ENCODE results near the gene WWOX. TPM values are rescaled to one million over a fixed set of nuclear protein-coding genes. Genes with fewer than 3 reads are reported as not detected.

The WWOX gene
- total and polyA plus RNA-seq, 2 of the 13 experiments (the other 11 are each of a cell fraction or from before 2014, with no cell fraction given): 9.1 to 37.4 TPM

DNA sequence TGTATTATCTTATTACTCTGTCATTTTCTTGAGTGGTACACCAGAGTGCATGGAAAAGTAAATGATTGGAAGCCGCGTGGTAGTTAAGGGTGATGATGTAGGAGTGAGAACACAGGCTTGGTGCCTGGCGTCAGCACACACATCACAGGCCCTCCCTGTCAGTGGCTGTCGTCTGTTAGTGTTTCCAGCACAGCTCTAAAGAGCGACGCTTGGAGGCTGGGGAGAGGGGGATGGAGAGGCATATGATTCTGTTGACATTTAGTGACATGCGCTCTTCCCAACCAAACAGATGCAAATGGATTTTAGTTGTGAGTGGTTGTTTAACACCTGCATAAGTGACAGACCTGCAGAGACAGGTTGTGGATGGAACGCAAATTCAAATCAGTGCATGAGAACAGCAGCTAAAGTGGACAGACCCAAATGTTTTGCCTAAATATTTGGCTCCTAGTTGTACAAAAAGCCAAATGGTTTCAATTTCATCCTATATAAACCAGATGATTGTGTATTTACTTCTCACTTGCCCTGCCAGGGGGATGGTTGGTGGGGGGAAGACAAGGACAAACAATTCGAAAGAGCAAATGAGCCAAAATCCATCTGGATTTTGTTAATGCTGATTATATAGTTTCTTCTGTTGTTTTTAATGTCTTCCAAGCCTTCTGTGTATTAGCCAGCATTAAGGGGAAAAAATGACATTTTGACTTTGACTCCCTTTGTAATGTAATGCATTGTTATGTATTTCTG is 222.3 kb downstream of the WWOX start:
- no TSS peak for BruUV-seq (replicated peaks)
- ChIA-PET CTCF (ENCODE audit: low intra/inter-chr PET ratio, low total read pairs) (no interaction called here), POLR2A (no interaction called here)
- in situ Hi-C loops (cut with HindIII; ENCODE audit: extremely low pct_ligation_motif_present, low pct_unique_long_range_greater_than_20kb) (no loop called here), intact Hi-C loops (cut with micrococcal nuclease; ENCODE audit: unreplicated experiment) (no loop called here)
- H3K4me1 ChIP-seq (ENCODE audit: insufficient read depth, low read length): peaks cover 10% of the 10 kb centered on the region
- no peaks in the 10 kb centered on the region for H3K9me3 ChIP-seq (ENCODE audit: low read length)
- WGBS (ENCODE audit: low lambda C conversion rate): 96% methylated on average over 9 of the region's 9 CpGs
- TF ChIP-seq, protein P1, sequence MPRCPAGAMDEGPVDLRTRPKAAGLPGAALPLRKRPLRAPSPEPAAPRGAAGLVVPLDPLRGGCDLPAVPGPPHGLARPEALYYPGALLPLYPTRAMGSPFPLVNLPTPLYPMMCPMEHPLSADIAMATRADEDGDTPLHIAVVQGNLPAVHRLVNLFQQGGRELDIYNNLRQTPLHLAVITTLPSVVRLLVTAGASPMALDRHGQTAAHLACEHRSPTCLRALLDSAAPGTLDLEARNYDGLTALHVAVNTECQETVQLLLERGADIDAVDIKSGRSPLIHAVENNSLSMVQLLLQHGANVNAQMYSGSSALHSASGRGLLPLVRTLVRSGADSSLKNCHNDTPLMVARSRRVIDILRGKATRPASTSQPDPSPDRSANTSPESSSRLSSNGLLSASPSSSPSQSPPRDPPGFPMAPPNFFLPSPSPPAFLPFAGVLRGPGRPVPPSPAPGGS (CRISPR knock-in tag; IDR thresholded peaks at IDR 0.05): no peak
- H2AFZ ChIP-seq (ENCODE audit: low read length): no peak overlapping the region
- ATAC-seq (no peak), DNase-seq (ENCODE audit: low spot score) (no peak), FAIRE-seq (no peak)
- no peaks in the 10 kb centered on the region for H3K36me3 ChIP-seq (replicated peaks in 1 of 2; ENCODE audit: control insufficient read depth in 1 of 2, insufficient read depth in 2 of 2, low read length in 2 of 2)
- no peaks in the 10 kb centered on the region for H3K27me3 ChIP-seq (ENCODE audit: control insufficient read depth in 1 of 2, insufficient read depth in 2 of 2, low read length in 2 of 2)
- no peak overlapping the region for H3K4me3 ChIP-seq (replicated peaks in 1 of 3; ENCODE audit: insufficient read depth in 1 of 3, low read depth in 2 of 3, low read length in 3 of 3)
- no peak overlapping the region for H3K9ac ChIP-seq (ENCODE audit: insufficient read depth, low read depth, low read length)
- no peaks in the 10 kb centered on the region for H4K20me1 ChIP-seq (ENCODE audit: insufficient read depth, low read length)
- H3K79me2 ChIP-seq (ENCODE audit: insufficient read depth, low read length): no peaks in the 10 kb centered on the region
- no peak overlapping the region for H3K4me2 ChIP-seq (ENCODE audit: low read depth, low read length)
- no peak overlapping the region for H3K27ac ChIP-seq (ENCODE audit: extremely low read length, insufficient read depth, low read length)

DNA sequence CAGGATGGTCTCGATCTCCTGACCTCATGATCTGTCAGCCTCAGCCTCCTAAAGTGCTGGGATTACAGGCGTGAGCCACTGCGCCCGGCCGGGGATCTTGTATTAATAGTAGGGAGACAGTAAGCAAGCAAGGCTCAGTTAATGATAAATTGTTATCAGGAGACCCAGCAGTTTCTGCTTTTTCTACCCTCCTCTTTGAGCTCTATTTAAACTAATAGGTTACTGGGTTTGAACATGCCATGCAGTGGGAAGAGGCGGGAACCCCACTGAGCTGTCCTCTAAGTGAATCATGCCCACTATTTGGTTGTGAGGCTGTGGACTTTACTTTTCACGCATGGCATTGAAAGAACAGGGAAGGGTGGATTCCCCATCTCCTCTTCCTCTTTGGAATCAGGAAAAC is 223.9 kb downstream of the WWOX start:
- POLR2A ChIA-PET: no interaction called here
- in situ Hi-C loops (cut with HindIII; ENCODE audit: extremely low pct_ligation_motif_present, low pct_unique_long_range_greater_than_20kb) (no loop called here), intact Hi-C loops (cut with micrococcal nuclease; ENCODE audit: unreplicated experiment) (no loop called here)
- H3K4me2 ChIP-seq (ENCODE audit: low read depth, low read length): no peak overlapping the region
- H2AFZ ChIP-seq (ENCODE audit: low read length): no peak overlapping the region
- ATAC-seq (no peak; the same call in 2 of the 3 replicates), DNase-seq (ENCODE audit: low spot score) (no peak), FAIRE-seq (no peak)
- no peak overlapping the region for H3K4me3 ChIP-seq (replicated peaks in 1 of 3; ENCODE audit: insufficient read depth in 1 of 3, low read depth in 2 of 3, low read length in 3 of 3)
- H4K20me1 ChIP-seq (ENCODE audit: insufficient read depth, low read length): no peaks in the 10 kb centered on the region
- peaks cover 10% of the 10 kb centered on the region for H3K4me1 ChIP-seq (ENCODE audit: insufficient read depth, low read length)
- H3K27ac ChIP-seq (ENCODE audit: extremely low read length, insufficient read depth, low read length): no peak overlapping the region
- H3K27me3 ChIP-seq (ENCODE audit: control insufficient read depth in 1 of 2, insufficient read depth in 2 of 2, low read length in 2 of 2): no peaks in the 10 kb centered on the region
- no peaks in the 10 kb centered on the region for H3K9me3 ChIP-seq (ENCODE audit: low read length)
- H3K36me3 ChIP-seq (replicated peaks in 1 of 2; ENCODE audit: control insufficient read depth in 1 of 2, insufficient read depth in 2 of 2, low read length in 2 of 2): no peaks in the 10 kb centered on the region
- no peaks in the 10 kb centered on the region for H3K79me2 ChIP-seq (ENCODE audit: insufficient read depth, low read length)
- no peak overlapping the region for H3K9ac ChIP-seq (ENCODE audit: insufficient read depth, low read depth, low read length)
- CTCF ChIA-PET (ENCODE audit: low intra/inter-chr PET ratio, low total read pairs): no interaction called here
- BruUV-seq (replicated peaks): no TSS peak
- WGBS (ENCODE audit: low lambda C conversion rate): 87% methylated on average over 7 of the region's 7 CpGs
- TF ChIP-seq, protein P2, sequence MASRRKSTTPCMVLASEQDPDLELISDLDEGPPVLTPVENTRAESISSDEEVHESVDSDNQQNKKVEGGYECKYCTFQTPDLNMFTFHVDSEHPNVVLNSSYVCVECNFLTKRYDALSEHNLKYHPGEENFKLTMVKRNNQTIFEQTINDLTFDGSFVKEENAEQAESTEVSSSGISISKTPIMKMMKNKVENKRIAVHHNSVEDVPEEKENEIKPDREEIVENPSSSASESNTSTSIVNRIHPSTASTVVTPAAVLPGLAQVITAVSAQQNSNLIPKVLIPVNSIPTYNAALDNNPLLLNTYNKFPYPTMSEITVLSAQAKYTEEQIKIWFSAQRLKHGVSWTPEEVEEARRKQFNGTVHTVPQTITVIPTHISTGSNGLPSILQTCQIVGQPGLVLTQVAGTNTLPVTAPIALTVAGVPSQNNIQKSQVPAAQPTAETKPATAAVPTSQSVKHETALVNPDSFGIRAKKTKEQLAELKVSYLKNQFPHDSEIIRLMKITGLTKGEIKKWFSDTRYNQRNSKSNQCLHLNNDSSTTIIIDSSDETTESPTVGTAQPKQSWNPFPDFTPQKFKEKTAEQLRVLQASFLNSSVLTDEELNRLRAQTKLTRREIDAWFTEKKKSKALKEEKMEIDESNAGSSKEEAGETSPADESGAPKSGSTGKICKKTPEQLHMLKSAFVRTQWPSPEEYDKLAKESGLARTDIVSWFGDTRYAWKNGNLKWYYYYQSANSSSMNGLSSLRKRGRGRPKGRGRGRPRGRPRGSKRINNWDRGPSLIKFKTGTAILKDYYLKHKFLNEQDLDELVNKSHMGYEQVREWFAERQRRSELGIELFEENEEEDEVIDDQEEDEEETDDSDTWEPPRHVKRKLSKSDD (CRISPR knock-in tag; IDR thresholded peaks at IDR 0.05; ENCODE audit: low read depth): no peak
- TF ChIP-seq SAP130 (CRISPR knock-in tag; IDR thresholded peaks at IDR 0.05; ENCODE audit: low read depth): no peak
- no peak for TF ChIP-seq ZNF670 (CRISPR knock-in tag; IDR thresholded peaks at IDR 0.05; ENCODE audit: borderline replicate concordance)
- no peak for TF ChIP-seq ZNF101 (CRISPR knock-in tag; IDR thresholded peaks at IDR 0.05; ENCODE audit: borderline replicate concordance, low read depth)
- no peak for TF ChIP-seq ELF1 (CRISPR knock-in tag; IDR thresholded peaks at IDR 0.05)
- TF ChIP-seq, protein P3, sequence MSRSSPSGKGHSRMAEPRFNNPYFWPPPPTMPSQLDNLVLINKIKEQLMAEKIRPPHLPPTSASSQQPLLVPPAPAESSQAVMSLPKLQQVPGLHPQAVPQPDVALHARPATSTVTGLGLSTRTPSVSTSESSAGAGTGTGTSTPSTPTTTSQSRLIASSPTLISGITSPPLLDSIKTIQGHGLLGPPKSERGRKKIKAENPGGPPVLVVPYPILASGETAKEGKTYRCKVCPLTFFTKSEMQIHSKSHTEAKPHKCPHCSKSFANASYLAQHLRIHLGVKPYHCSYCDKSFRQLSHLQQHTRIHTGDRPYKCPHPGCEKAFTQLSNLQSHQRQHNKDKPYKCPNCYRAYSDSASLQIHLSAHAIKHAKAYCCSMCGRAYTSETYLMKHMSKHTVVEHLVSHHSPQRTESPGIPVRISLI (CRISPR knock-in tag; IDR thresholded peaks at IDR 0.05; ENCODE audit: borderline replicate concordance): no peak
- TF ChIP-seq ZNF33A (CRISPR knock-in tag; IDR thresholded peaks at IDR 0.05; ENCODE audit: borderline replicate concordance): no peak
- TF ChIP-seq, protein P4, sequence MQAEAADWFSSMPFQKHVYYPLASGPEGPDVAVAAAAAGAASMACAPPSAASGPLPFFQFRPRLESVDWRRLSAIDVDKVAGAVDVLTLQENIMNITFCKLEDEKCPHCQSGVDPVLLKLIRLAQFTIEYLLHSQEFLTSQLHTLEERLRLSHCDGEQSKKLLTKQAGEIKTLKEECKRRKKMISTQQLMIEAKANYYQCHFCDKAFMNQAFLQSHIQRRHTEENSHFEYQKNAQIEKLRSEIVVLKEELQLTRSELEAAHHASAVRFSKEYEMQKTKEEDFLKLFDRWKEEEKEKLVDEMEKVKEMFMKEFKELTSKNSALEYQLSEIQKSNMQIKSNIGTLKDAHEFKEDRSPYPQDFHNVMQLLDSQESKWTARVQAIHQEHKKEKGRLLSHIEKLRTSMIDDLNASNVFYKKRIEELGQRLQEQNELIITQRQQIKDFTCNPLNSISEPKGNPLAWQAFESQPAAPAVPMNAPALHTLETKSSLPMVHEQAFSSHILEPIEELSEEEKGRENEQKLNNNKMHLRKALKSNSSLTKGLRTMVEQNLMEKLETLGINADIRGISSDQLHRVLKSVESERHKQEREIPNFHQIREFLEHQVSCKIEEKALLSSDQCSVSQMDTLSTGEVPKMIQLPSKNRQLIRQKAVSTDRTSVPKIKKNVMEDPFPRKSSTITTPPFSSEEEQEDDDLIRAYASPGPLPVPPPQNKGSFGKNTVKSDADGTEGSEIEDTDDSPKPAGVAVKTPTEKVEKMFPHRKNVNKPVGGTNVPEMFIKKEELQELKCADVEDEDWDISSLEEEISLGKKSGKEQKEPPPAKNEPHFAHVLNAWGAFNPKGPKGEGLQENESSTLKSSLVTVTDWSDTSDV (CRISPR knock-in tag; IDR thresholded peaks at IDR 0.05): no peak
